VCaP (cell line): Measurements from ENCODE around the gene PPP2R2C.

Experiments
- H3K27ac ChIP-seq: fragments of 450-650 bp; 2 replicates; pipeline ENCODE4 v1.5.1; 2017
- CTCF ChIP-seq: fragments of 450-650 bp; conservative IDR thresholded peaks from 2 replicates; pipeline ENCODE4 v1.5.1; 2017; ENCODE audit warnings: mild to moderate bottlenecking, moderate library complexity

The PPP2R2C gene

GRCh38 chr4:6445403-6446129, 26.8 kb downstream of the PPP2R2C start:
- no peak overlapping the region for H3K27ac ChIP-seq
- no peak for TF ChIP-seq CTCF

GRCh38 chr4:6444582-6444981, 27.8 kb downstream of the PPP2R2C start:
- TF ChIP-seq CTCF, result no peak
- H3K27ac ChIP-seq, result no peak overlapping the region

- H3K27ac ChIP-seq, result no peak overlapping the region
- no peak for TF ChIP-seq CTCF
These were observed 29.1 kb downstream of the PPP2R2C start for GRCh38 chr4:6443035-6444023.

- H3K27ac ChIP-seq, result no peak overlapping the region
- TF ChIP-seq CTCF, result no peak
These were observed 29.9 kb downstream of the PPP2R2C start for GRCh38 chr4:6442555-6442954.

- no peak overlapping the region for H3K27ac ChIP-seq
- no peak for TF ChIP-seq CTCF
These were observed 30.7 kb downstream of the PPP2R2C start for GRCh38 chr4:6441758-6442157.

GRCh38 chr4:6441202-6441582, 31.2 kb downstream of the PPP2R2C start:
- no peak overlapping the region for H3K27ac ChIP-seq
- TF ChIP-seq CTCF, result no peak

- TF ChIP-seq CTCF, result no peak
These were observed 31.8 kb downstream of the PPP2R2C start for GRCh38 chr4:6440506-6441201.

More at GRCh38 chr4:6440506-6441201, 31.8 kb downstream of the PPP2R2C start:
- no peak overlapping the region for H3K27ac ChIP-seq
